A673 (cell line): ENCODE results near the gene CNOT6L.

Source experiments
- CTCF ChIP-seq: fragments of 300-800, 200-600 bp; sonication (generic); conservative IDR thresholded peaks from 2 replicates; pipeline ENCODE4 v1.5.1; 2017; ENCODE audit warnings: low read depth, mild to moderate bottlenecking, antibody characterized with exemption, low read length, moderate library complexity, mixed read lengths
- EZH2 ChIP-seq: fragments of 200-600 bp; sonication (generic); IDR thresholded peaks from 2 replicates; pipeline ENCODE4 v1.6.1; 2017; ENCODE audit warnings: borderline replicate concordance, low read depth, mild to moderate bottlenecking, mixed read lengths, antibody characterized with exemption, low read length; ENCODE audit not compliant: poor library complexity, severe bottlenecking

GRCh38 chr4:77776182-77777134, 42.7 kb downstream of the CNOT6L start:
- TF ChIP-seq EZH2 (no peak), CTCF (no peak)
